Upper lobe of left lung (tissue), 6 donors: ENCODE measurements around the gene KCNK3. TPM values are rescaled to one million over a fixed set of nuclear protein-coding genes. Genes with fewer than 3 reads are reported as not detected.
A peak's percentile ranks its signal among the peaks of the same experiment; 100 is the strongest.

Experiments
- ATAC-seq, 2 donors: fragments of 200-7000 bp; cut with Tn5 transposase; one replicate each; pipeline ENCODE4 v1.9.1; 2022; ENCODE audit warnings: mild to moderate bottlenecking in 2 of 2, moderate library complexity in 2 of 2; ENCODE audit not compliant: low FRiP score in 2 of 2
- DNase-seq, 2 donors: peaks; one replicate each; pipeline ENCODE4 v3.0.0-alpha.2; 2019 to 2020
- H3K27ac ChIP-seq, 4 donors: fragments of 200-600 bp; sonication (generic); one replicate each; pipeline ENCODE4 v1.5.1; 2016 to 2019
- H3K27me3 ChIP-seq, 4 donors: fragments of 200-600 bp; sonication (generic); one replicate each; pipeline ENCODE4 v1.5.1; 2017 to 2019
- H3K36me3 ChIP-seq, 4 donors: fragments of 200-600 bp; sonication (generic); one replicate each; pipeline ENCODE4 v1.5.1; 2016 to 2019
- H3K4me1 ChIP-seq, 4 donors: fragments of 200-600 bp; sonication (generic); one replicate each; pipeline ENCODE4 v1.5.1; 2018 to 2019
- H3K4me3 ChIP-seq, 4 donors: fragments of 200-600 bp; sonication (generic); one replicate each; pipeline ENCODE4 v1.5.1; 2017 to 2019; ENCODE audit warnings: mild to moderate bottlenecking in 2 of 4, moderate library complexity in 1 of 4
- H3K9me3 ChIP-seq, 4 donors: fragments of 200-600 bp; sonication (generic); one replicate each; pipeline ENCODE4 v1.5.1; 2018 to 2019
- EP300 ChIP-seq, 4 donors: sonication (generic); formaldehyde crosslinking; IDR thresholded peaks; one replicate each; pipeline ENCODE4 v1.5.1; 2017; ENCODE audit warnings: antibody characterized with exemption in 4 of 4, control low read depth in 2 of 4
- POLR2A ChIP-seq, 4 donors: fragments of 450-650 bp; IDR thresholded peaks; one replicate each; pipeline ENCODE4 v1.5.1; 2016 to 2017; ENCODE audit warnings: antibody characterized with exemption in 4 of 4, mild to moderate bottlenecking in 2 of 4
- POLR2AphosphoS5 ChIP-seq, 2 donors: sonication (generic); formaldehyde crosslinking; IDR thresholded peaks; one replicate each; pipeline ENCODE4 v1.5.1; 2017; ENCODE audit warnings: antibody characterized with exemption in 2 of 2
- WGBS, 2 donors: methylation state at CpG; one replicate each; pipeline ENCODE4 v1.1.5; 2017 to 2018; 5-methylcytosine and 5-hydroxymethylcytosine counted together
- total RNA-seq, 6 donors: library from RNA; depleted of rRNA in 4 of 6; stranded (reverse); fragments of >200 nt in 4 of 6; gene quantifications; one replicate each; pipeline versions ENCODE4 v1.1.0 to v1.2.1, GENCODE V29; 2016 to 2021
- TF ChIP-seq, protein P1 (sequence below), 6 experiments: fragments of 450-650 bp in 4 of 6; fragments of 200-600 bp in 2 of 6; sonication (generic) in 2 of 6; IDR thresholded peaks; one replicate each; pipeline ENCODE4 v1.5.1; 2016 to 2019; ENCODE audit warnings: antibody characterized with exemption in 6 of 6
- donor health status: DM: no; HTN: no; CAD: no; lungs with moderate emphysema.
- donor health status: DM: no; HTN: yes; CAD: no; lungs with severe emphysema.

KCNK3 gene
- total RNA-seq, 6 donors from 2014 or later: 3.0 to 36.1 (median 17.5) TPM

GRCh38 chr2:26711457-26712161 is 19.1 kb downstream of the KCNK3 start:
- TF ChIP-seq EP300 (IDR thresholded peaks at IDR 0.05): no peak
- TF ChIP-seq, protein P1, sequence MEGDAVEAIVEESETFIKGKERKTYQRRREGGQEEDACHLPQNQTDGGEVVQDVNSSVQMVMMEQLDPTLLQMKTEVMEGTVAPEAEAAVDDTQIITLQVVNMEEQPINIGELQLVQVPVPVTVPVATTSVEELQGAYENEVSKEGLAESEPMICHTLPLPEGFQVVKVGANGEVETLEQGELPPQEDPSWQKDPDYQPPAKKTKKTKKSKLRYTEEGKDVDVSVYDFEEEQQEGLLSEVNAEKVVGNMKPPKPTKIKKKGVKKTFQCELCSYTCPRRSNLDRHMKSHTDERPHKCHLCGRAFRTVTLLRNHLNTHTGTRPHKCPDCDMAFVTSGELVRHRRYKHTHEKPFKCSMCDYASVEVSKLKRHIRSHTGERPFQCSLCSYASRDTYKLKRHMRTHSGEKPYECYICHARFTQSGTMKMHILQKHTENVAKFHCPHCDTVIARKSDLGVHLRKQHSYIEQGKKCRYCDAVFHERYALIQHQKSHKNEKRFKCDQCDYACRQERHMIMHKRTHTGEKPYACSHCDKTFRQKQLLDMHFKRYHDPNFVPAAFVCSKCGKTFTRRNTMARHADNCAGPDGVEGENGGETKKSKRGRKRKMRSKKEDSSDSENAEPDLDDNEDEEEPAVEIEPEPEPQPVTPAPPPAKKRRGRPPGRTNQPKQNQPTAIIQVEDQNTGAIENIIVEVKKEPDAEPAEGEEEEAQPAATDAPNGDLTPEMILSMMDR (IDR thresholded peaks at IDR 0.05): no peak
- TF ChIP-seq POLR2AphosphoS5 (IDR thresholded peaks at IDR 0.05): no peak
- no peak for TF ChIP-seq POLR2A (IDR thresholded peaks at IDR 0.05)
- peak overlapping the region in 1 of 4 donors; percentile 7 for H3K27ac ChIP-seq
- 55 to 58% methylated on average over 11 of the region's 11 CpGs for WGBS, 2 donors
- H3K9me3 ChIP-seq: no peaks in the 10 kb centered on the region
- ATAC-seq (no peak), DNase-seq (no peak)
- H3K4me1 ChIP-seq: peaks cover 0 to 12% (median 0%) of the 10 kb centered on the region in 4 donors
- no peaks in the 10 kb centered on the region for H3K36me3 ChIP-seq
- H3K4me3 ChIP-seq: no peak overlapping the region
- H3K27me3 ChIP-seq: no peaks in the 10 kb centered on the region

GRCh38 chr2:26712486-26713465 is 20.3 kb downstream of the KCNK3 start:
- no peaks in the 10 kb centered on the region for H3K9me3 ChIP-seq
- DNase-seq (no peak), ATAC-seq (no peak)
- no peak for TF ChIP-seq EP300 (IDR thresholded peaks at IDR 0.05)
- TF ChIP-seq, protein P1 (IDR thresholded peaks at IDR 0.05): no peak
- no peak for TF ChIP-seq POLR2AphosphoS5 (IDR thresholded peaks at IDR 0.05)
- H3K4me1 ChIP-seq: peaks cover 0 to 9% (median 0%) of the 10 kb centered on the region in 4 donors
- no peaks in the 10 kb centered on the region for H3K36me3 ChIP-seq
- no peaks in the 10 kb centered on the region for H3K27me3 ChIP-seq
- peak overlapping the region in 1 of 4 donors; percentile 21 for H3K27ac ChIP-seq
- no peak overlapping the region for H3K4me3 ChIP-seq
- WGBS, 2 donors: 85 to 89% methylated on average over 10 of the region's 11 CpGs

DNA sequence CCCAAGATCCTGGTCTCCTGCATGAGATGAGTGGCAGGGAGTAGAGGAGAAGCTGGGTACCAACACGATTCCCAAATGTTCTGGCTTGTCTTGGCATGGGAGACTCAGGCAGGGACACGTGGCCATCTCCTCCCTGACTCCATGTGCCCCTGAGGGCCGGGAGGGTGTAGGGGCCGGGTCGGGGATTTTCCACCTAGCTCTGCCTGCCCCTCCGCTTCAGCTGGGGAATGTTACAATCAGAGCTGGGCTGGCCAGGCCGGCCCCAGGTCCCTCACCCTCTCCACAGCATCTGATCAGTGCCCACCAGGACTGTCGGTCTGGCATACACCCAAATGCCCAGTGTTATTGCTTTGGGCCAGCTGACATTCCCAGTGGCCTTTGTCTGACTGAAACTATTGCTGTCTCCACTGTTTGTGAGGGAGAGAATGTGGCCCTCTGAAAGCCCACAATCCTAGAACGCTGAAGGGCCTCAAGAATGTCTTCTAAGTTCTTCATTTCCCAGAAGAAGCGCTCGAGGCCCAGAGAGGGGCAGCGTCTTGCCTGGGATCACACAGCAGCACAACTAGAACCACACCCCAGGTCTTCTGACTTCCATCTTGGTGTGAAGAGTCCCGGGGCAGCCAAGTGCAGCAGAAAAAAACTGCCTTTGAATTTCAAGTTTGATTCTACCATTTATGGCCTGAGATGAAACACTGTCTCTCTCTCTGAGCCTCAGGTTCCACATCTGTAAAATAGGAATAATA is 23.2 kb downstream of the KCNK3 start:
- Histone ChIP-seq H3K27ac (no peak overlapping the region), H3K4me1 (peaks cover 10 to 20% (median 15%) of the 10 kb centered on the region in 4 donors), H3K9me3 (no peaks in the 10 kb centered on the region), H3K4me3 (no peak overlapping the region), H3K36me3 (no peaks in the 10 kb centered on the region), H3K27me3 (no peaks in the 10 kb centered on the region)
- peak in 1 of 2 donors; percentile 58 for DNase-seq
- ATAC-seq: no peak
- TF ChIP-seq EP300 (IDR thresholded peaks at IDR 0.05) (no peak), POLR2AphosphoS5 (IDR thresholded peaks at IDR 0.05) (no peak), POLR2A (IDR thresholded peaks at IDR 0.05) (no peak)
- TF ChIP-seq, protein P1 (IDR thresholded peaks at IDR 0.05): no peak
- WGBS, 2 donors: 86 to 90% methylated on average over 7 to 13 of the region's 13 CpGs

DNA sequence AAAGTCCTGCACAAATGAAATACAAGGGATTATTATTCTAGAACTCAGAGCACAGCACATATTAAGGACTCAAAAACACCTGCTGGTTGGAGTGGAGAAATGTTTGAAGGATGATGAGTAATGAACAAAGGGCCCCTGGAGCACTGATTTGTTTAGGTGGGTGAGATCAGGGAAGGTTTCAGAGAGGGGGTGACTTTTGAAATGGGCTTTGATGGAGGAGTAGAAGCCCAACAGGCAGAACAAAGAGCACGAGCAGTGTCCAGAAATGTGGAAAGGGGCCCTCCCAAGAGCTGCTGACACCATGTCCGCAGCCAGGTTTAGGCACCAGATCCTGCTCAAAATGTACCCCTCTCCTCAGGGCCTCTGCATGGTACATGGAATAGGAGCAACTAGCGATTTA is 23.8 kb downstream of the KCNK3 start:
- no peak overlapping the region for H3K27ac ChIP-seq
- ATAC-seq (no peak), DNase-seq (no peak)
- H3K4me3 ChIP-seq: no peak overlapping the region
- TF ChIP-seq EP300 (IDR thresholded peaks at IDR 0.05) (no peak), POLR2AphosphoS5 (IDR thresholded peaks at IDR 0.05) (no peak), POLR2A (IDR thresholded peaks at IDR 0.05) (no peak)
- TF ChIP-seq, protein P1 (IDR thresholded peaks at IDR 0.05): no peak
- 93 to 98% methylated on average over 3 of the region's 3 CpGs for WGBS, 2 donors
- H3K36me3 ChIP-seq: no peaks in the 10 kb centered on the region
- no peaks in the 10 kb centered on the region for H3K27me3 ChIP-seq
- peaks cover 17 to 26% (median 21%) of the 10 kb centered on the region in 4 donors for H3K4me1 ChIP-seq
- H3K9me3 ChIP-seq: no peaks in the 10 kb centered on the region
